Activated naive CD8-positive, alpha-beta T cell treated with anti-CD3 and anti-CD28 coated beads for 36 hours (primary cell): ENCODE data around the gene ETV5. TPM values are rescaled to one million over a fixed set of nuclear protein-coding genes. Genes with fewer than 3 reads are reported as not detected.
A peak's percentile ranks its signal among the peaks of the same experiment; 100 is the strongest.

ENCODE experiments used
- DNase-seq: peaks from one replicate; pipeline ENCODE4 v3.0.0; 2021
- H3K27ac Mint-ChIP-seq: one replicate; pipeline ENCODE4 v1.8.0; 2022; ENCODE audit warnings: mild to moderate bottlenecking, moderate library complexity, mixed read lengths
- H3K27me3 Mint-ChIP-seq: one replicate; pipeline ENCODE4 v1.8.0; 2022; ENCODE audit warnings: mild to moderate bottlenecking, mixed read lengths
- H3K36me3 Mint-ChIP-seq: one replicate; pipeline ENCODE4 v1.8.0; 2021; ENCODE audit warnings: mild to moderate bottlenecking, mixed read lengths
- H3K4me1 Mint-ChIP-seq: one replicate; pipeline ENCODE4 v1.8.0; 2021; ENCODE audit warnings: mixed read lengths
- H3K4me3 Mint-ChIP-seq: one replicate; pipeline ENCODE4 v1.8.0; 2022; ENCODE audit warnings: mild to moderate bottlenecking, moderate library complexity, mixed read lengths
- H3K9me3 Mint-ChIP-seq: one replicate; pipeline ENCODE4 v1.8.0; 2022; ENCODE audit warnings: mixed read lengths
- total RNA-seq, 2 experiments: library from RNA; stranded (reverse); gene quantifications; one replicate each; pipeline ENCODE4 v1.2.3, GENCODE V29; 2021

The ETV5 gene
- total RNA-seq, 2 experiments from 2014 or later: 1.0 to 1.2 TPM

- H3K36me3 Mint-ChIP-seq: no peaks in the 10 kb centered on the region
- H3K4me3 Mint-ChIP-seq: peak overlapping the region; percentile 86
- no peaks in the 10 kb centered on the region for H3K9me3 Mint-ChIP-seq
- no peak for DNase-seq
- H3K27ac Mint-ChIP-seq: no peak overlapping the region
- H3K27me3 Mint-ChIP-seq: peaks cover 91% of the 10 kb centered on the region
- peaks cover 32% of the 10 kb centered on the region for H3K4me1 Mint-ChIP-seq
Measured at GRCh38 chr3:186109897-186110803, 1.3 kb upstream of the ETV5 start.

DNA sequence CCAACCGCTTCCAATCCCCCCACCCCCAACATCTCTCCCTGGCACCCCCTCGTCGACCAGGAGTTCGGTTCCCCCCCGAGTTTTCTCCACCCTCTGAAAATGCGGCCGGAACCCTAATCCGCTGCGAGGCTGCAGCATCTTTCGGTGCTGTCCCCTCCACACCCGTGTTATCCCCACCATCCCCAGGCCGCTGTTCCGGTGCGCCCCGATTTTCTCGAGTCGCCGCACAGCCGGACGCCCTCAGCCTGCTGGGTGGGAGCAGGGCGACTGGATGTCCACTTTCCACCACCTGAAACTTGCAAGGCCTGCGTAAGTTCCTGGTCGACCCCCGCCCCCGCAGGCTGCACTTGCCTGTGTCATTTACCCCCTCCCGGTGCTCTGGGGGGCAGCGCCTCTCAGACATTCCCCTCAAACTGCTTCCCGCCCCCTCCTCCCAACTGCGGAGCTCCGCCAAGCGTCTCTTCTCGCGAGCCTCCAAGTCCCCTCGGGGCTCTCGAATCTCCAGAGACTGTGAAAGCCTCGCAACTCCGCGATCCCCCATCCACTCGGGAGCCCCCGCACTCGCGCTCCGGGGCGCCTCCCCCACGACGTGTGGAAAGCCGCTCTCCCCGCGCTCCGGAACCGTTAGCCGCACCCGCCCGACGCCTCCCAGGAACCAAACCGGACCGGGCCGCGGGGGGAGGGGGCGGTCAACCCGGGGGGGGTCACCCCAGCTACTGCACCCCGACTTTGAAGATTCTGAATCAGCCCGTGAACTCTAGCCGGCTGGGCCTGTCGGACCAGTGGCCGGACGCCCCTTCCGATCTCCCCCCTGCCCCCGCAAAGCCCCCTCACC, 566 bp downstream of the ETV5 start:
- peaks cover 36% of the 10 kb centered on the region for H3K4me1 Mint-ChIP-seq
- DNase-seq: peak; percentile 30
- no peaks in the 10 kb centered on the region for H3K36me3 Mint-ChIP-seq
- H3K27me3 Mint-ChIP-seq: peaks cover 92% of the 10 kb centered on the region
- peak overlapping the region; percentile 86 for H3K4me3 Mint-ChIP-seq
- H3K9me3 Mint-ChIP-seq: no peaks in the 10 kb centered on the region
- H3K27ac Mint-ChIP-seq: no peak overlapping the region

GRCh38 chr3:186107215-186108105, 1.4 kb downstream of the ETV5 start:
- H3K27ac Mint-ChIP-seq: no peak overlapping the region
- peaks cover 36% of the 10 kb centered on the region for H3K4me1 Mint-ChIP-seq
- H3K9me3 Mint-ChIP-seq: no peaks in the 10 kb centered on the region
- DNase-seq: peak; percentile 51
- H3K4me3 Mint-ChIP-seq: peak overlapping the region; percentile 86
- no peaks in the 10 kb centered on the region for H3K36me3 Mint-ChIP-seq
- peaks cover 92% of the 10 kb centered on the region for H3K27me3 Mint-ChIP-seq

- Mint-ChIP-seq H3K27me3 (peaks cover 81% of the 10 kb centered on the region), H3K36me3 (no peaks in the 10 kb centered on the region), H3K4me1 (peaks cover 29% of the 10 kb centered on the region), H3K9me3 (no peaks in the 10 kb centered on the region), H3K4me3 (no peak overlapping the region), H3K27ac (no peak overlapping the region)
- no peak for DNase-seq
Measured at GRCh38 chr3:186105543-186105942, 3.3 kb downstream of the ETV5 start.

DNA sequence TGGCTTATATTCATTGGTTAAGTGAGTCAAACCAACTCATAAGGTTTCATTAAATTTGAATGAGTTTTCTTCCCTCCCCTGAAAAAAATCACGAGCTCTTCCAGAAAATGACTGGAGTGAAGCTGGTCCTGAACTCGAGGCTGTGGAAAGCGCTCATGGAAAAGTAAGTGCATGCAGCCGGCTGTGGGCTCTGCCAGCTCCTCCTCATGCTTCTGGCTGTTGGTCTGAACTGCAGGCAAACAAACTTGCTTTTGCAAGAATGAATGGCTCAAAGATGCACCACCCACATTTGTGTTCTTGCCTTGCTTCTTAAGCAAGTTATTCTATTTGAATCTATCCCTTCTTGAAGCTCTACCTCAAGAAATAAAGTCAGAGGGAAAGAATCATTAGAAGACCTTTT, 6.2 kb downstream of the ETV5 start:
- Mint-ChIP-seq H3K27me3 (peaks cover 83% of the 10 kb centered on the region), H3K27ac (no peak overlapping the region), H3K36me3 (no peaks in the 10 kb centered on the region), H3K9me3 (no peaks in the 10 kb centered on the region), H3K4me3 (no peak overlapping the region), H3K4me1 (peaks cover 13% of the 10 kb centered on the region)
- no peak for DNase-seq

- no peaks in the 10 kb centered on the region for H3K9me3 Mint-ChIP-seq
- no peak overlapping the region for H3K27ac Mint-ChIP-seq
Measured at GRCh38 chr3:186100398-186100797, 8.5 kb downstream of the ETV5 start.

DNA sequence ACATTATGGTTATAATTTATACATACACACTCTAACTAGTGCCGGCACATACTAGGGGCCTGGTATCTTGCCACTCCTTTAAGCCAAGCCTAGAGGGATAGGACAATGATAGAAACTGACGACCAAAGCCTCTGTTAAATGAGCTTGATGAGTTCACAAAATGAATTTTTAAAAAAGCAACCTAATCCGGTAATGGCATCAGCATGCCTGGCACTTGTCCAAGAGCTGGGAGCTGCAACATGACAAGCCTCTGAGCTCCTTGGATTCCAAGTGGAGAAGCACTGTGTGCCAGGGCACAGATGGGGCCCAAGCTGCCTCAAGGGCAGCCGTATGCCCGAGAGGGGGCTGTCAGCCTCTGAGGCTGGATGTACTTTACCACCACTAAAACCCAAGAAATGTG, 9.7 kb downstream of the ETV5 start:
- Mint-ChIP-seq H3K4me1 (peaks cover 8% of the 10 kb centered on the region), H3K9me3 (no peaks in the 10 kb centered on the region), H3K27me3 (peaks cover 86% of the 10 kb centered on the region), H3K4me3 (no peak overlapping the region), H3K27ac (no peak overlapping the region), H3K36me3 (no peaks in the 10 kb centered on the region)
- no peak for DNase-seq

More at GRCh38 chr3:186100398-186100797, 8.5 kb downstream of the ETV5 start:
- Mint-ChIP-seq H3K4me3 (no peak overlapping the region), H3K27me3 (peaks cover 84% of the 10 kb centered on the region), H3K4me1 (peaks cover 10% of the 10 kb centered on the region), H3K36me3 (no peaks in the 10 kb centered on the region)
- no peak for DNase-seq

GRCh38 chr3:186098740-186099139, 10.1 kb downstream of the ETV5 start:
- no peaks in the 10 kb centered on the region for H3K9me3 Mint-ChIP-seq
- no peak overlapping the region for H3K27ac Mint-ChIP-seq
- peaks cover 6% of the 10 kb centered on the region for H3K4me1 Mint-ChIP-seq
- H3K27me3 Mint-ChIP-seq: peaks cover 86% of the 10 kb centered on the region
- DNase-seq: no peak
- no peak overlapping the region for H3K4me3 Mint-ChIP-seq
- no peaks in the 10 kb centered on the region for H3K36me3 Mint-ChIP-seq

DNA sequence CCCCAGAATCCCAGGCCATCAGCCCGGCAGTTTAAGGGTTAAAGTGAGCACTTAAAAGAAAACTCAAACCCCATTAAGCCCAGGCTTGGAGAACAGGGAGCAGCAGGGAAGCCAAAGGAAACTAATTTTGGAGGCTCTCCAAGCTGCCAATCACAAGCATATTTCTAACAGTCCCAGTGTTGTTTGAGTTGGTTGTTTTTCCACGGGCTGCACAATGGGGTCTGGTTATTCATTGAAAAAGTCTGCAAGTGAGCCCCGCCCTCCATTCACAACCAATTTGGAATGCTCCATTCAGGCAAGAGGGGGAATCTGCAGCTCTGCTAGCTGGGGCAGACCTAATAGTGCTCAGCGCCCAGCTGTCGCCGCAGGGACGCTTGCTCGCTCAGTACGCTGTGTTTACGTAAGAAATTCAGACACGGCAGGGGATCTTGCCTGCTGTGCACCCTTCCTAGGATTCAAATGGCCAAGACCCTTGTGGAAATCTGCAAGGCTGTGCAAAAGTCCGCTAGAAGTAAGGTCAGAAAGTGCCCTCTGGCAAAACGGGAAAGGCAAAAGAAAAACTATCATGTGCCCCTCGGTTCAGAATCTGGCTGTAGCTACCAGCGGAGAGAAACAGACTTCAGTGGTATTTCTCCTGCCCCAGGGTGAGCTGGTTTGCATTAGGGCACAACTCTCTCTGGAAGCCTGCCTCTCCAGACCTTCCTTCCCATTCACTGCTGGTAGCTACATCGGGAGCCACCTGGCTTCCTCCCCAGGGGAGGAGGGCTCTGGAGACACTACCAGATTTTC, 11.0 kb downstream of the ETV5 start:
- peaks cover 6% of the 10 kb centered on the region for H3K4me1 Mint-ChIP-seq
- H3K27me3 Mint-ChIP-seq: peaks cover 85% of the 10 kb centered on the region
- DNase-seq: no peak
- no peaks in the 10 kb centered on the region for H3K9me3 Mint-ChIP-seq
- H3K4me3 Mint-ChIP-seq: no peak overlapping the region
- no peaks in the 10 kb centered on the region for H3K36me3 Mint-ChIP-seq
- no peak overlapping the region for H3K27ac Mint-ChIP-seq

GRCh38 chr3:186097317-186097662, 11.6 kb downstream of the ETV5 start:
- Mint-ChIP-seq H3K27me3 (peaks cover 83% of the 10 kb centered on the region), H3K27ac (no peak overlapping the region), H3K4me3 (no peak overlapping the region), H3K36me3 (no peaks in the 10 kb centered on the region), H3K9me3 (no peaks in the 10 kb centered on the region), H3K4me1 (peaks cover 6% of the 10 kb centered on the region)
- no peak for DNase-seq

- no peaks in the 10 kb centered on the region for H3K36me3 Mint-ChIP-seq
- no peak overlapping the region for H3K4me3 Mint-ChIP-seq
- peaks cover 83% of the 10 kb centered on the region for H3K27me3 Mint-ChIP-seq
- H3K4me1 Mint-ChIP-seq: peaks cover 6% of the 10 kb centered on the region
- DNase-seq: no peak
- no peak overlapping the region for H3K27ac Mint-ChIP-seq
- no peaks in the 10 kb centered on the region for H3K9me3 Mint-ChIP-seq
Measured at GRCh38 chr3:186096290-186096689, 12.6 kb downstream of the ETV5 start.

DNA sequence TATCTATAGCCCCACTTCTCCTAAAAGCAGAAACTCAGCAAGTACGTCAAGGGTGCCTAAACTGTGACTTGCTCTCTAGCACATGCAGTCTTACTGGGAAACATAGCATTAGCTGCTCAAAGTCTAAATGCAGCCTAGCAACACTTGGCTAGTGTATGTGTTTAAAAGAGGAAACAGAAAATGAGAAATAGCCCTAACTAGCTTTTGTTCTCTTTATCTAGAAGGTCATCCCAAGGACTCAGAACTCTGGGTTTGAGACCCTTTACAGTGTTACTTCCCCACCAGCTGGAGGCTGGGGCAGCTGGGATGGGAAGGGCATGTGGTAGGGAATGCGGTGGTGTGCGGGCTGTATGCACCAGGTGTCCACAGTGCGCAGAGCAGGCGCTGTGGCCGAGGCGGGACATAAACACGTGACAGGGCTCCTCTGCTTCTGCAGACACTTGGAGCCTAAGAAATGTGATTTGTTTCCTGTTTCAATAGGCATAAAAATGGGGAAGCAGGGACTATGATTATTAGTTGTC, 13.3 kb downstream of the ETV5 start:
- DNase-seq: no peak
- peaks cover 83% of the 10 kb centered on the region for H3K27me3 Mint-ChIP-seq
- H3K4me3 Mint-ChIP-seq: no peak overlapping the region
- no peak overlapping the region for H3K27ac Mint-ChIP-seq
- H3K4me1 Mint-ChIP-seq: peaks cover 6% of the 10 kb centered on the region
- H3K9me3 Mint-ChIP-seq: no peaks in the 10 kb centered on the region
- H3K36me3 Mint-ChIP-seq: no peaks in the 10 kb centered on the region

DNA sequence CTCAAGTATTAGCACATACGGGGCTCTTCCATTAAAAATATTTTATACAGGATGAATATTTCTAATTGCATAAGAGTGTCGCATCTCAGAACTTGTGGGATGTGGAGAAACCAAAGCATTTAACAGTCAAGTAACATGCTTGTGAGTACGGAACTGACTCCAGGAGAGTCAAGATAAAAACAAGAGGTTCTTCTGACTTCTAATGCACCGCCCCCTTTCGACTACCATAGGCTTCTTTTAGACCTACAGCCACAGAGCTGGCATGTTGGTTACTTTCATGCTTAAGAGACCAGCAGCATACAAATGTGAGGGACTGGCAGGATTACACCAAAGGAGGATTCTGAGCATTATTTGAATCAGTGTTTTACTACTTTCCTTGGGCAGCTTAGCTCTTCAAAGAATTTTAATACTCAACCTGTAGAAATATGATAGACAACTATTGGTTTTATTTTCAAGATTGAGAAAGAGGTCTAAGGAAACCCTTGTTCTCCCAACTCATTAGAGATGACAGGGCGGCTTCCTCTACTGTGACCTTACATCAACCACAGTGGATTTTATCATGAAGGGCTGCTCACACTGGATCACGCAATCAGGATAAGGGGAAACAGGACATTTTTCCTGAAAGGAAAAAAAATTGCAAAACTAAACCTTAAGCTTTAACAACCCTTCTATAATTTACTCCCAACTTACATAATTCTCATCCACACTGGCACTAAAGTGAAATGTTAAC, 14.0 kb downstream of the ETV5 start:
- no peaks in the 10 kb centered on the region for H3K36me3 Mint-ChIP-seq
- no peak overlapping the region for H3K4me3 Mint-ChIP-seq
- no peaks in the 10 kb centered on the region for H3K9me3 Mint-ChIP-seq
- no peak for DNase-seq
- H3K27ac Mint-ChIP-seq: no peak overlapping the region
- H3K27me3 Mint-ChIP-seq: peaks cover 80% of the 10 kb centered on the region
- peaks cover 6% of the 10 kb centered on the region for H3K4me1 Mint-ChIP-seq
